A549 (cell line): ENCODE measurements around the gene PPP2R2D.

Experiments used
- CTCF ChIP-seq: fragments of >200 bp; sonication (Bioruptor Twin); formaldehyde crosslinking; IDR thresholded peaks from 3 replicates; pipeline ENCODE4 v1.5.1; 2016
- EP300 ChIP-seq, 2 experiments: fragments of >200 bp; sonication (Bioruptor Twin); formaldehyde crosslinking; IDR thresholded peaks; 2 replicates in 1 of 2; 3 replicates in 1 of 2; pipeline ENCODE4 v1.6.1; 2016 to 2017
- PHF8 ChIP-seq: fragments of 200-600 bp; sonication (generic); IDR thresholded peaks from 2 replicates; pipeline ENCODE4 v1.6.1; 2016; ENCODE audit warnings: low read depth, mild to moderate bottlenecking, antibody characterized with exemption, moderate library complexity, borderline replicate concordance
- POLR2A ChIP-seq: IDR thresholded peaks from 2 replicates; pipeline ENCODE4 v1.6.1; 2012; ENCODE audit warnings: mild to moderate bottlenecking, low read length
- POLR2AphosphoS2 ChIP-seq: conservative IDR thresholded peaks from 2 replicates; pipeline ENCODE4 v1.6.1; 2012; ENCODE audit warnings: low read length, improper control_type of control experiment, inconsistent platforms
- TP53 ChIP-seq: fragments of 250-450 bp; sonication (Bioruptor Pico); IDR thresholded peaks from 2 replicates; pipeline ENCODE4 v1.5.0; 2021; ENCODE audit warnings: mild to moderate bottlenecking, moderate library complexity

DNA sequence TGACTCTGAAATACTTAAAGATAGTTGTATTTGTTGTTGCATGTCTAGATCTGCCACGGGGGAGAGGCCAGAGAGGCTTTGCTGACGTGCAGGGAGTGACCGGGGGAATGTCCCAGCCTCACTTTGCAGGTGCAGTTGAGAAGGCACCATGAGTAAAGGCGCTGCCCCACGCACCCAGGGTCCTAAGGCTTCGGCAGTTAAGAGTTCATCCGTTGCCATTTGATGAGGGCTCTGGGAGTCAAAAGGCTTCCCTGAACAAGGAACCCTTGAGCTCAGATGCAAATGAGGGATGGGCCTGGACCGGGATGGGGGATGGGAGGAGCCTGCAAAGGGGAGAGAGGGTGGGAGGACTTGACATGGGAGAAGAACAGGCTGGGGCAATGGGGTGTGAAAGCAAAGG, 20.4 kb downstream of the PPP2R2D start:
- TF ChIP-seq CTCF (no peak), POLR2A (no peak), PHF8 (no peak), EP300 (IDR thresholded peaks at IDR 0.05) (no peak), TP53 (CRISPR knock-in tag) (no peak), POLR2AphosphoS2 (no peak)
